HG03135 (cell line): ENCODE measurements around the gene TPD52L1.
"Not testable (repeated sequence)": the region's sequence is repeated elsewhere in the genome, so short reads cannot be mapped to it uniquely, and the experiment has no call there.

ENCODE experiments used
- ATAC-seq: cut with Tn5 transposase; IDR thresholded peaks from one replicate; pipeline ENCODE4 v1.9.1; 2021; ENCODE audit warnings: mild to moderate bottlenecking, moderate library complexity; ENCODE audit not compliant: unreplicated experiment

TPD52L1 gene

GRCh38 chr6:125153391-125154117, at the start of gene TPD52L1:
Gene TPD52L1 (plus strand): TSS chr6:125153773. CDS start chr6:125153952, 179 bp downstream.
- peak; percentile 99 for ATAC-seq

GRCh38 chr6:125104425-125104824, 49.1 kb upstream of the TPD52L1 start:
- no peak for ATAC-seq

GRCh38 chr6:125107048-125107447, 46.5 kb upstream of the TPD52L1 start:
- no peak for ATAC-seq

- ATAC-seq = no peak
Observed at GRCh38 chr6:125107896-125108295, 45.7 kb upstream of the TPD52L1 start.

- ATAC-seq = no peak
Observed at GRCh38 chr6:125110056-125110455, 43.5 kb upstream of the TPD52L1 start.

- no peak for ATAC-seq
Observed at GRCh38 chr6:125111219-125111983, 42.2 kb upstream of the TPD52L1 start.

GRCh38 chr6:125112934-125113333, 40.6 kb upstream of the TPD52L1 start:
- no peak for ATAC-seq

GRCh38 chr6:125114248-125114858, 39.2 kb upstream of the TPD52L1 start:
- no peak for ATAC-seq

- no peak for ATAC-seq
Observed at GRCh38 chr6:125116170-125116569, 37.4 kb upstream of the TPD52L1 start.

- no peak for ATAC-seq
Observed at GRCh38 chr6:125116710-125117109, 36.9 kb upstream of the TPD52L1 start.

- no peak for ATAC-seq
Observed at GRCh38 chr6:125117818-125118217, 35.8 kb upstream of the TPD52L1 start.

- no peak for ATAC-seq
Observed at GRCh38 chr6:125120054-125120590, 33.5 kb upstream of the TPD52L1 start.

GRCh38 chr6:125121894-125122293, 31.7 kb upstream of the TPD52L1 start:
- no peak for ATAC-seq

GRCh38 chr6:125123051-125123450, 30.5 kb upstream of the TPD52L1 start:
- ATAC-seq = no peak

GRCh38 chr6:125123468-125124048, 30.0 kb upstream of the TPD52L1 start:
- ATAC-seq = no peak

- ATAC-seq = no peak
Observed at GRCh38 chr6:125124049-125124669, 29.4 kb upstream of the TPD52L1 start.

- ATAC-seq = not testable (repeated sequence)
Observed at GRCh38 chr6:125125856-125126255, 27.7 kb upstream of the TPD52L1 start.

GRCh38 chr6:125129354-125129753, 24.2 kb upstream of the TPD52L1 start:
- no peak for ATAC-seq

GRCh38 chr6:125132058-125132457, 21.5 kb upstream of the TPD52L1 start:
- ATAC-seq = no peak

GRCh38 chr6:125136378-125136777, 17.2 kb upstream of the TPD52L1 start:
- no peak for ATAC-seq

GRCh38 chr6:125138083-125138482, 15.5 kb upstream of the TPD52L1 start:
- no peak for ATAC-seq
